Mesenchymal stem cell (in vitro differentiated cells and primary cell): ENCODE results near the gene CES1.
"Not testable (repeated sequence)": the region's sequence is repeated elsewhere in the genome, so short reads cannot be mapped to it uniquely, and the experiment has no call there.

Source experiments
- DNase-seq: peaks from one replicate; pipeline ENCODE4 v3.0.0-alpha.2; 2013
- H2AFZ ChIP-seq: one replicate; pipeline ENCODE4 v1.6.1; 2013; ENCODE audit warnings: low read depth, mild to moderate bottlenecking, control low read depth, inconsistent platforms, low read length, moderate library complexity
- H2AK5ac ChIP-seq: 2 replicates; pipeline ENCODE4 v1.6.1; 2013; ENCODE audit warnings: low read length, moderate library complexity, mild to moderate bottlenecking, inconsistent platforms; ENCODE audit not compliant: severe bottlenecking
- H2BK120ac ChIP-seq: one replicate; pipeline ENCODE4 v1.6.1; 2013; ENCODE audit warnings: low read depth, mild to moderate bottlenecking, inconsistent platforms, low read length, moderate library complexity
- H2BK12ac ChIP-seq, 2 experiments: one replicate each; pipeline ENCODE4 v1.6.1; 2013; ENCODE audit warnings: inconsistent platforms in 2 of 2, low read length in 2 of 2, mild to moderate bottlenecking in 2 of 2, moderate library complexity in 2 of 2, control low read depth in 1 of 2
- H2BK15ac ChIP-seq: one replicate; pipeline ENCODE4 v1.6.1; 2013; ENCODE audit warnings: mild to moderate bottlenecking, low read depth, inconsistent platforms; ENCODE audit not compliant: poor library complexity, severe bottlenecking
- H2BK5ac ChIP-seq: 2 replicates; pipeline ENCODE4 v1.6.1; 2013; ENCODE audit warnings: low read depth, mild to moderate bottlenecking, low read length, control low read depth, inconsistent platforms; ENCODE audit not compliant: poor library complexity, severe bottlenecking
- H3K14ac ChIP-seq, 2 experiments: one replicate each; pipeline ENCODE4 v1.6.1; 2013; ENCODE audit warnings: inconsistent platforms in 2 of 2, low read length in 2 of 2, control low read depth in 1 of 2, mild to moderate bottlenecking in 1 of 2, moderate library complexity in 1 of 2
- H3K18ac ChIP-seq, 2 experiments: one replicate each; pipeline ENCODE4 v1.6.1; 2013; ENCODE audit warnings: inconsistent platforms in 2 of 2, low read length in 2 of 2, control low read depth in 1 of 2, low read depth in 1 of 2, mild to moderate bottlenecking in 1 of 2
- H3K23ac ChIP-seq, 2 experiments: one replicate each; pipeline ENCODE4 v1.6.1; 2013; ENCODE audit warnings: inconsistent platforms in 2 of 2, low read length in 2 of 2, mild to moderate bottlenecking in 2 of 2, moderate library complexity in 2 of 2, control low read depth in 1 of 2
- H3K27ac ChIP-seq: 2 replicates; pipeline ENCODE4 v1.5.1; 2013; ENCODE audit warnings: mild to moderate bottlenecking, moderate library complexity, low read length, control low read depth, inconsistent platforms; ENCODE audit not compliant: poor library complexity, severe bottlenecking
- H3K27me3 ChIP-seq, 2 experiments: 2 replicates each; pipeline versions ENCODE4 v1.6.1 to v1.7.0; 2013; ENCODE audit warnings: low read length in 2 of 2, mild to moderate bottlenecking in 2 of 2, moderate library complexity in 2 of 2, control low read depth in 1 of 2, inconsistent platforms in 1 of 2; ENCODE audit not compliant: control insufficient read depth in 1 of 2, insufficient read depth in 1 of 2
- H3K36me3 ChIP-seq, 2 experiments: 2 replicates each; pipeline versions ENCODE4 v1.6.1 to v1.7.0; 2013; ENCODE audit warnings: low read length in 2 of 2, control low read depth in 1 of 2, inconsistent platforms in 1 of 2, low read depth in 1 of 2, mild to moderate bottlenecking in 1 of 2; ENCODE audit not compliant: insufficient read depth in 2 of 2, control insufficient read depth in 1 of 2
- H3K4ac ChIP-seq, 2 experiments: one replicate each; pipeline ENCODE4 v1.6.1; 2013; ENCODE audit warnings: inconsistent platforms in 2 of 2, low read length in 2 of 2, mild to moderate bottlenecking in 2 of 2, moderate library complexity in 2 of 2, control low read depth in 1 of 2, low read depth in 1 of 2
- H3K4me1 ChIP-seq: 2 replicates; pipeline ENCODE4 v1.6.1; 2013; ENCODE audit warnings: low read depth, low read length, control low read depth; ENCODE audit not compliant: control insufficient read depth, insufficient read depth
- H3K4me2 ChIP-seq: 2 replicates; pipeline ENCODE4 v1.6.1; 2013; ENCODE audit warnings: low read length, mild to moderate bottlenecking, inconsistent platforms; ENCODE audit not compliant: poor library complexity, severe bottlenecking
- H3K4me3 ChIP-seq, 2 experiments: 2 replicates each; pipeline versions ENCODE4 v1.5.1 to v1.7.0; 2013; ENCODE audit warnings: low read length in 2 of 2, mild to moderate bottlenecking in 2 of 2, control low read depth in 1 of 2, low read depth in 1 of 2; ENCODE audit not compliant: insufficient read depth in 1 of 2
- H3K79me1 ChIP-seq: replicated peaks from 2 replicates; pipeline ENCODE4 v1.6.1; 2013; ENCODE audit warnings: mild to moderate bottlenecking, control low read depth, low read length, inconsistent platforms; ENCODE audit not compliant: poor library complexity, severe bottlenecking
- H3K9ac ChIP-seq: 2 replicates; pipeline ENCODE4 v1.7.0; 2013; ENCODE audit warnings: mild to moderate bottlenecking, low read length, moderate library complexity
- H3K9me3 ChIP-seq: 2 replicates; pipeline ENCODE4 v1.7.0; 2013; ENCODE audit warnings: mild to moderate bottlenecking, low read length; ENCODE audit not compliant: control insufficient read depth
- H4K8ac ChIP-seq: one replicate; pipeline ENCODE4 v1.6.1; 2013; ENCODE audit warnings: inconsistent platforms, mild to moderate bottlenecking, low read length, moderate library complexity
- H4K91ac ChIP-seq: one replicate; pipeline ENCODE4 v1.6.1; 2013; ENCODE audit warnings: mild to moderate bottlenecking, low read length, inconsistent platforms
- WGBS: methylation state at CpG from one replicate; pipeline ENCODE4 v1.1.7; 2013; ENCODE audit warnings: mixed read lengths; 5-methylcytosine and 5-hydroxymethylcytosine counted together

The CES1 gene

GRCh38 chr16:55834049-55834448, 1.2 kb upstream of the CES1 start:
- H3K79me1 ChIP-seq: no peaks in the 10 kb centered on the region
- H3K23ac ChIP-seq: no peak overlapping the region
- no peak overlapping the region for H2BK15ac ChIP-seq
- no peaks in the 10 kb centered on the region for H3K36me3 ChIP-seq
- no peak overlapping the region for H2BK12ac ChIP-seq
- no peak overlapping the region for H3K4ac ChIP-seq
- no peak overlapping the region for H4K91ac ChIP-seq
- H2BK5ac ChIP-seq: no peak overlapping the region
- H3K9me3 ChIP-seq: no peaks in the 10 kb centered on the region
- no peak overlapping the region for H3K27ac ChIP-seq
- no peak overlapping the region for H2AK5ac ChIP-seq
- H3K9ac ChIP-seq: no peak overlapping the region
- no peaks in the 10 kb centered on the region for H3K27me3 ChIP-seq
- H3K4me1 ChIP-seq: peaks cover 3% of the 10 kb centered on the region
- H2BK120ac ChIP-seq: no peak overlapping the region
- no peak overlapping the region for H4K8ac ChIP-seq
- H3K18ac ChIP-seq: no peak overlapping the region
- DNase-seq: no peak
- H3K4me2 ChIP-seq: no peak overlapping the region
- H3K4me3 ChIP-seq: no peak overlapping the region
- H3K14ac ChIP-seq: no peak overlapping the region
- 96% methylated on average over 7 of the region's 7 CpGs for WGBS
- no peak overlapping the region for H2AFZ ChIP-seq

GRCh38 chr16:55832425-55832772, 497 bp downstream of the CES1 start:
- no peak overlapping the region for H2BK12ac ChIP-seq
- H3K79me1 ChIP-seq: no peaks in the 10 kb centered on the region
- no peaks in the 10 kb centered on the region for H3K9me3 ChIP-seq
- H3K27me3 ChIP-seq: peaks cover 0 to 7% of the 10 kb centered on the region in 2 experiments
- 67% methylated on average over 17 of the region's 17 CpGs for WGBS
- no peak overlapping the region for H2AK5ac ChIP-seq
- no peak overlapping the region for H2BK5ac ChIP-seq
- no peak overlapping the region for H3K27ac ChIP-seq
- H3K4me1 ChIP-seq: peaks cover 3% of the 10 kb centered on the region
- H3K18ac ChIP-seq: peak overlapping the region in 1 of 2 experiments; percentile 18
- peak overlapping the region; percentile 3 for H3K9ac ChIP-seq
- H3K36me3 ChIP-seq: no peaks in the 10 kb centered on the region
- no peak overlapping the region for H3K14ac ChIP-seq
- H3K4ac ChIP-seq: no peak overlapping the region
- no peak overlapping the region for H2BK120ac ChIP-seq
- H3K23ac ChIP-seq: no peak overlapping the region
- no peak overlapping the region for H2BK15ac ChIP-seq
- H4K8ac ChIP-seq: no peak overlapping the region
- peak overlapping the region; percentile 32 to 42 for H3K4me3 ChIP-seq
- H4K91ac ChIP-seq: no peak overlapping the region
- no peak overlapping the region for H2AFZ ChIP-seq
- peak overlapping the region; percentile 10 for H3K4me2 ChIP-seq
- DNase-seq: no peak

GRCh38 chr16:55830658-55831294, 2.1 kb downstream of the CES1 start:
- Histone ChIP-seq H3K27ac (no peak overlapping the region), H3K79me1 (no peaks in the 10 kb centered on the region), H2AK5ac (no peak overlapping the region), H3K27me3 (peaks cover 0 to 12% of the 10 kb centered on the region in 2 experiments), H3K9ac (no peak overlapping the region), H3K4me3 (no peak overlapping the region), H3K14ac (no peak overlapping the region), H4K91ac (no peak overlapping the region), H2AFZ (no peak overlapping the region), H3K36me3 (no peaks in the 10 kb centered on the region), H4K8ac (no peak overlapping the region), H2BK120ac (no peak overlapping the region), H3K18ac (no peak overlapping the region), H3K9me3 (no peaks in the 10 kb centered on the region), H3K23ac (no peak overlapping the region), H3K4ac (no peak overlapping the region), H3K4me2 (no peak overlapping the region), H2BK5ac (no peak overlapping the region), H3K4me1 (peaks cover 3% of the 10 kb centered on the region), H2BK15ac (no peak overlapping the region), H2BK12ac (no peak overlapping the region)
- WGBS: 93% methylated on average over 6 of the region's 6 CpGs
- no peak for DNase-seq

- H2BK12ac ChIP-seq, H3K9me3 ChIP-seq, H3K4me2 ChIP-seq, H2AK5ac ChIP-seq, H4K8ac ChIP-seq, H2BK120ac ChIP-seq, H3K27ac ChIP-seq, H3K23ac ChIP-seq, H4K91ac ChIP-seq, H3K79me1 ChIP-seq, H2AFZ ChIP-seq, H3K14ac ChIP-seq, H3K18ac ChIP-seq, H3K4me1 ChIP-seq, H3K4ac ChIP-seq, H2BK5ac ChIP-seq, H3K36me3 ChIP-seq, DNase-seq, H3K9ac ChIP-seq, H2BK15ac ChIP-seq, H3K4me3 ChIP-seq: not testable (repeated sequence)
- peaks cover 0 to 12% of the 10 kb centered on the region in 2 experiments for H3K27me3 ChIP-seq
- 96% methylated on average over 3 of the region's 3 CpGs for WGBS
These were observed 3.7 kb downstream of the CES1 start for GRCh38 chr16:55829232-55829631.
